Stimulated activated CD4-positive, alpha-beta T cell treated with anti-CD3 and anti-CD28 coated beads, TNF-alpha, amount 100 ng/mL, for 4 hours (primary cell): ENCODE data around the gene MAPT.
"Not testable (repeated sequence)": the region's sequence is repeated elsewhere in the genome, so short reads cannot be mapped to it uniquely, and the experiment has no call there.

ENCODE experiments used
- DNase-seq, 3 experiments: peaks; one replicate each; pipeline ENCODE4 v3.0.0-alpha.2; 2020; ENCODE audit warnings: low read depth in 3 of 3

Gene MAPT

GRCh38 chr17:45953561-45953960 is 59.2 kb downstream of the MAPT start:
- no peak for DNase-seq

DNA sequence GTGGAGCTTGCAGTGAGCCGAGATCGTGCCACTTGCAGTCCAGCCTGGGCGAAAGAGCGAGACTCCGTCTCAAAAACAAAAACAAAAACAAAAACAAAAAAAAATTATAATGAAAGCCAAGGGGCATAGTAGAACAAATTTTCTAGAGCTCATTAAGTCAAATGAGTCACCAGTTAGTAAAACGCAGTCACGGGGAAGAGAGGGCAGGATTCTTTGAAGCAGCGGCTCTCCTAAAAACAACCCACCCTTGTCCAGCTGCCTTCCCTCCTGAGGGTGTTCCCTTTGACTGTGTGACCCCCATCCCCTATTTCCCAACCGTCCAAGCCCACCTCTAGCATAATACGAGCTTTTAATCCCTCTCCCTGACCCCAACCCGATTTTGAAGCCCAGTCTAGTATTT is 60.6 kb downstream of the MAPT start:
- DNase-seq: no peak

DNA sequence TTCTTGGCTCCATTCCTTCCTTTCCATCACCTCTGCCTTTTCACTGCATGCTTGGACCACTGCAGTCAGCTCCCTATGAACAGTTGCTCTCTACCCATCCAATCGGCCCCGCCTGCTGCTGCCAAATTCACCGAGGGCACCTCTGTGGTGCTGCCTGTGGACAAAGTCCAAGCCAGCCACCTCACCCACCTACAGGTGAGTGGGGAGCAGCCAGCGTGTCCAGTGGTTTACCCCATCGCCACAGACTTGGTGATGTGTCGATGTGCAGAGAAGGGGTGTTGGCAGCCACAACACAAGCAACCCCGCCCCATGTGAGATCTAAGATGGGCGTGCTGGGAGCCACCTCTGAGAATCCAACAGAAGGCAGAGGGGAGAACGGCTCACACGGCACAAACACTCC is 61.0 kb downstream of the MAPT start:
- no peak for DNase-seq

- no peak for DNase-seq
Observed at GRCh38 chr17:45956090-45956489, 61.7 kb downstream of the MAPT start.

DNA sequence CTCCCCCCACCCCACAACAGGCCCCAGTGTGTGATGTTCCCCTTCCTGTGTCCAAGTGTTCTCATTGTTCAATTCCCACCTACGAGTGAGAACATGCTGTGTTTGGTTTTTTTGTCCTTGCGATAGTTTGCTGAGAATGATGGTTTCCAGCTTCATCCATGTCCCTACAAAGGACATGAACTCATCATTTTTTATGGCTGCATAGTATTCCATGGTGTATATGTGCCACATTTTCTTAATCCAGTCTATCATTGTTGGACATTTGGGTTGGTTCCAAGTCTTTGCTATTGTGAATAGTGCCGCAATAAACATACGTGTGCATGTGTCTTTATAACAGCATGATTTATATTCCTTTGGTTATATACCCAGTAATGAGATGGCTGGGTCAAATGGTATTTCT is 62.4 kb downstream of the MAPT start:
- DNase-seq: not testable (repeated sequence)

DNA sequence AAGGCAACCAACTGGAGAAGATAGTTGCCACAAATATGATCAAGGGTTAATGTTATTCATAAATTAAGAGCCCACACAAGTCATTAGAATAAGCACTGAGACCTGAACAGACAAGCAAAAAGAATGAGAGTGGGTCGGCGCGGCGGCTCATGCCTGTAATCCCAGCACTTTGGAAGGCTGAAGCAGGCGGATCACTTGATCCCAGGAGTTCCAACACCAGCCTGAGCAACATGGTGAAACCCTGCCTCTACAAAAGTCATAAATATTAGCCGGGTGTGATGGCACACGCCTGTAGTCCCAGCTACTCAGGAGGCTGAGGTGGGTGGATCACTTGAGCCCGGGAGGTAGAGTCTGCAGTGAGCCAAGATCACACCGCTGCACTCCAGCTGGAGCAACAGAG is 64.0 kb downstream of the MAPT start:
- DNase-seq: no peak

- no peak for DNase-seq
Observed at GRCh38 chr17:45958994-45959665, 64.8 kb downstream of the MAPT start.

DNA sequence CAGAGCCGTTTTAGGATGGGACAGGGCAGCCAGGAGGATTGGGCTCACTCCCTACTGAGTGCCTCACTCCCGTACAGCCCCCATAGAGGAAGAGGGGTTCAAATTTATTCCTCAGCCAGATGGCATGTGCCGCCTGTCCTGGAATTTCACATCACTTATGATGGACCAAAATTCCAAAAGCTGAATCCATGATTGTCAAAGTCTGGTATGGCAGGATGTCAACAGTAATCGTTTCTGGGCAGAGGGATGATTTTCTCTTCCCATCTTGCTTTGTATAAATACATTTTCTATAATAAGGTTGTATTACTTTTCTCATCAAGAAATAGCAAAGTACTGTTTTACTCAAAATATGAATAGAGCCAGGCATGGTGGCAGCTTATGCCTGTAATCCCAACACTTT is 66.0 kb downstream of the MAPT start:
- no peak for DNase-seq

GRCh38 chr17:45961206-45961605 is 66.9 kb downstream of the MAPT start:
- no peak for DNase-seq

DNA sequence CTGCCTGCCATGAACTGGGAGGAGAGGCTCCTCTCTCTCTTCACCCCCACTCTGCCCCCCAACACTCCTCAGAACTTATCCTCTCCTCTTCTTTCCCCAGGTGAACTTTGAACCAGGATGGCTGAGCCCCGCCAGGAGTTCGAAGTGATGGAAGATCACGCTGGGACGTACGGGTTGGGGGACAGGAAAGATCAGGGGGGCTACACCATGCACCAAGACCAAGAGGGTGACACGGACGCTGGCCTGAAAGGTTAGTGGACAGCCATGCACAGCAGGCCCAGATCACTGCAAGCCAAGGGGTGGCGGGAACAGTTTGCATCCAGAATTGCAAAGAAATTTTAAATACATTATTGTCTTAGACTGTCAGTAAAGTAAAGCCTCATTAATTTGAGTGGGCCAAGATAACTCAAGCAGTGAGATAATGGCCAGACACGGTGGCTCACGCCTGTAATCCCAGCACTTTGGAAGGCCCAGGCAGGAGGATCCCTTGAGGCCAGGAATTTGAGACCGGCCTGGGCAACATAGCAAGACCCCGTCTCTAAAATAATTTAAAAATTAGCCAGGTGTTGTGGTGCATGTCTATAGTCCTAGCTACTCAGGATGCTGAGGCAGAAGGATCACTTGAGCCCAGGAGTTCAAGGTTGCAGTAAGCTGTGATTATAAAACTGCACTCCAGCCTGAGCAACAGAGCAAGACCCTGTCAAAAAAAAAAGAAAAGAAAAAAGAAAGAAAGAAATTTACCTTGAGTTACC is 68.0 kb downstream of the MAPT start:
- no peak for DNase-seq

DNA sequence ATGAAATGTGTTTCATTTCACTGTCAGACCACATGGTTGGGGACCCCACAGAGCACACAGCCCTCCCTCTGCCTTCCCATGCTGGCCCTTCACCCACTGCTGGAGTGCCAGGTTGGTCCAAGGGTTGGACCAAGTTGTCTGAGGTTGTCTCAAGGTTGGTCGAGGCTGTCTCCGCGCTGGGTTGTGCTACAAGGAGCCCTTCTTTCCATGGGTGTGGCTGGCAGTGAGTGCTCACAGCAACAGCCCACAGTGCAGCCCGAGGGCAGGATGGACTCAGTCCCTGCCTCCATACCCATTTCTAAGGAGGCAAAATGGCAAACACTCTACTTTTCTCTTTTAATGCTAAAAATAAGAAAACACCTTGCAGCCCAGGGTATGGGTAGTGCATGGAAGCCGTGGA is 68.9 kb downstream of the MAPT start:
- no peak for DNase-seq

DNA sequence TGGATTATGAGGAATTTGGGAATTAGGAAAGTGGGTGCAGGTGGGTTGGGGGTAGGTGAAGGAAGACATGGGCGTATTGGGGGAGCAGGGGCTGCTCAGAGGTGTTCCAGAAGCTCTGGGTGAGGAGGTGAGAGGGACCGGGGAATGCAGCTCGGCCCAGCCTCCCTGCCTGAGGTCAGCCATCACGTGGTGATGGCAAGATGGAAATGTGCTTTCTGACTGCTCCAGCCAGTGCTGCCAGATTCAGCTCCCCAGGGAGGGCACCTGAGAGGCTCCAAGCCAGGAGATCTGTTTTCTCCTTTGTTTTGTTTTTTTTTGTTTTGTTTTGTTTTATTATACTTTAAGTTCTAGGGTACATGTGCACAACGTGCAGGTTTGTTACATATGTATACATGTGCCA is 69.5 kb downstream of the MAPT start:
- no peak for DNase-seq

DNA sequence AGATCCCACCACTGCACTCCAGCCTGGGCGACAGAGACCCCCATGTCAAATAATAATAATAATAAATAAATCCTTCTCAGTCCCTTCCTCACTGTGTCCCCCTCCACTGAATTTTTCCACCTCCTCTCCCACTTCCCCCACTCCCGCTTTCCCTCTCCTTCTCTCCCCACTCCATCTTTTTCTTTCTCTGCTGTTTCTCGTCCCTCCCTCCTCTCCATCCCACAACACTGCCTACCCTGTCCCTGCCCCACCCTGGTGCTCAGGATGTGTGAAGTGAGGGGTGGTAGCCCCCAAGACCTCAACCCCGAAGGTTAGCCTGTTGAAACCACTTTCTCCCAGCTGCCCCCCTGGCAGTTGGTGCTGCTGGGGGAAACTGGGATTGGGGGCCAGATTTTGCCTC is 70.3 kb downstream of the MAPT start:
- DNase-seq: no peak

DNA sequence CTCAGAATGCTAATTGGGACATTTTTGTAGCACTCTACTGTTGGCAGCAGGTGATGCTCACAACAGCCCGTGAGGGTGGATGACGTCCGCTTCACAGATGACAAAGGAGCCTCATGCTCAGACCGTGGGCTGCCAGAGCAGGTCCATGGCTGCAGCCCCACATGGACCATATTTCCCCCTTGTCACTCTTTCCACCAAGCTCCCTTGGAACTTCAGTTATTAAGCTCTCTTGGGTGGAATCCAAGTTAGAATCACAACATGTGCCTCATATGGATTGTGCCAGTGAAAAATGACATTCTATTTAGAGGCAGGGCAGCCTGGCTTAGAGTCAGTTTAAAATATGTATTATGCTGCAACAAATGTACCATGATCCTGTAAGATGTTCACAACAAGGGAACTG is 71.5 kb downstream of the MAPT start:
- DNase-seq: no peak

GRCh38 chr17:45966606-45967280 is 72.4 kb downstream of the MAPT start:
- DNase-seq: no peak

GRCh38 chr17:45967378-45967777 is 73.0 kb downstream of the MAPT start:
- no peak for DNase-seq

GRCh38 chr17:45968732-45969131 is 74.4 kb downstream of the MAPT start:
- DNase-seq: no peak

- DNase-seq: no peak
Observed at GRCh38 chr17:45969726-45970125, 75.4 kb downstream of the MAPT start.

- DNase-seq: no peak
Observed at GRCh38 chr17:45970659-45971058, 76.3 kb downstream of the MAPT start.

GRCh38 chr17:45971698-45972141 is 77.4 kb downstream of the MAPT start:
- DNase-seq: no peak

- DNase-seq: no peak
Observed at GRCh38 chr17:45972531-45972930, 78.2 kb downstream of the MAPT start.

- DNase-seq: no peak
Observed at GRCh38 chr17:45973099-45973780, 78.9 kb downstream of the MAPT start.
